PC-9 (cell line): Measurements from ENCODE around the gene C10orf67.

Source experiments
- CTCF ChIP-seq: fragments of 200-600 bp; sonication (generic); conservative IDR thresholded peaks from 2 replicates; pipeline ENCODE4 v1.6.1; 2017; ENCODE audit warnings: mixed run types, antibody characterized with exemption, mild to moderate bottlenecking, moderate library complexity
- EZH2 ChIP-seq: fragments of 200-600 bp; sonication (generic); IDR thresholded peaks from 2 replicates; pipeline ENCODE4 v1.8.0; 2017; ENCODE audit warnings: antibody characterized with exemption, low read depth

GRCh38 chr10:23384364-23384763 is 39.8 kb upstream of the C10orf67 start:
- TF ChIP-seq CTCF: no peak
- TF ChIP-seq EZH2: no peak
